Measurements from ENCODE around the gene SLC35B4.

DNA sequence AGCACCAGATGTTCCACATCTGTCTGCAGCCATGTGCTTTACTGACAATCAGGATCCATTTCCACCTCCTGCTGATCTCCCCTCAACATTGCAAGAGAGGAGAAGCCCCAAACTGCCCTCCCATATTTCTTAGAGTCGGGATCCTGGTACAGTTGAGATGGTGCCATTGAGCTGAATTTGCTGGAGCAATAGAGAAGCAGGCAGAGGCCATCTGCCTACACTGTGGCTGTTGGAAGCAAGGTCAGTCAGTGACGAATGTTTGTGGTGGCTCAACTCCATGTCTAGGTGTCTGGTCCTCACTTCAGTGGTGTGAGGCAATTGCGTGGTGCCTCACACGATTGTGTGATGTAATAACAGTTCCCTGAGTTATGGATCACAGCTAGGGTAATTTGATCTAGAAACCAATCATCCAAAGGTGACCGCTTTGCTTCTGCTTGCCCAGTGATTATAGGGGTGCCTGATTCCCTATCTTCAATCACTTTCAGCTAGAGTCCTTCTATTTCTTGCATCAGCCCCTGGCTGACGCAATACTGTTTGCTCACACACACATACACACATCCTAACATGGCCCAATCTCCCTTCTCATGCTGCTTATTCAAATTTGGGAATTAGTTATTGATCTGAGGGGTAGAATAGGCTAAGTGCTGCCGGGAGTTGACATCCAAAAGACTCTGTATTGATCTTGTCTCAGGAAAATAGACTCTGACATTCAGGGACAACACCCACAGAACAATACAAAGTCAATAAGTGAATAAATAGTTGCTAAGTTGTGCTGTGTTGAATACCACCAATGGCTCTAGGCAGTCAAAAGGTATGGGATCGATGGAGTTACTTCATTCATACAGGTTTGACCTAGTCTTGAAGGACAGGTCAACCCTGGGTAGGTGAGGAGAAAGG lies 46.1 kb upstream of the SLC35B4 start:
- TF ChIP-seq, protein P1, sequence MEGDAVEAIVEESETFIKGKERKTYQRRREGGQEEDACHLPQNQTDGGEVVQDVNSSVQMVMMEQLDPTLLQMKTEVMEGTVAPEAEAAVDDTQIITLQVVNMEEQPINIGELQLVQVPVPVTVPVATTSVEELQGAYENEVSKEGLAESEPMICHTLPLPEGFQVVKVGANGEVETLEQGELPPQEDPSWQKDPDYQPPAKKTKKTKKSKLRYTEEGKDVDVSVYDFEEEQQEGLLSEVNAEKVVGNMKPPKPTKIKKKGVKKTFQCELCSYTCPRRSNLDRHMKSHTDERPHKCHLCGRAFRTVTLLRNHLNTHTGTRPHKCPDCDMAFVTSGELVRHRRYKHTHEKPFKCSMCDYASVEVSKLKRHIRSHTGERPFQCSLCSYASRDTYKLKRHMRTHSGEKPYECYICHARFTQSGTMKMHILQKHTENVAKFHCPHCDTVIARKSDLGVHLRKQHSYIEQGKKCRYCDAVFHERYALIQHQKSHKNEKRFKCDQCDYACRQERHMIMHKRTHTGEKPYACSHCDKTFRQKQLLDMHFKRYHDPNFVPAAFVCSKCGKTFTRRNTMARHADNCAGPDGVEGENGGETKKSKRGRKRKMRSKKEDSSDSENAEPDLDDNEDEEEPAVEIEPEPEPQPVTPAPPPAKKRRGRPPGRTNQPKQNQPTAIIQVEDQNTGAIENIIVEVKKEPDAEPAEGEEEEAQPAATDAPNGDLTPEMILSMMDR (IDR thresholded peaks at IDR 0.05; ENCODE audit: poor library complexity) = no peak
- no peak for TF ChIP-seq EZH2 (IDR thresholded peaks at IDR 0.05; ENCODE audit: borderline replicate concordance)
